WTC11 (cell line): ENCODE measurements around the gene TYROBP. TPM values are rescaled to one million over a fixed set of nuclear protein-coding genes. Genes with fewer than 3 reads are reported as not detected.
A peak's percentile ranks its signal among the peaks of the same experiment; 100 is the strongest.

Source experiments
- ATAC-seq: fragments of 200-7000 bp; cut with Tn5 transposase; 2 replicates; pipeline ENCODE4 v1.10.0; 2021; ENCODE audit warnings: mild to moderate bottlenecking, moderate library complexity
- CTCF ChIA-PET: fragments of 300-600 bp; sonication (Branson Sonifier 250); formaldehyde crosslinking; loops from one replicate; lab custom pipeline; 2021; ENCODE audit warnings: antibody characterized with exemption; lab: Charles Lee
- POLR2A ChIA-PET: fragments of 350-600 bp; sonication (Branson Sonifier 250); formaldehyde crosslinking; loops from one replicate; lab custom pipeline; 2021; ENCODE audit warnings: antibody characterized with exemption; lab: Charles Lee
- DNase-seq: peaks from one replicate; pipeline ENCODE4 v3.0.0; 2021; ENCODE audit warnings: low spot score
- H3K27ac Mint-ChIP-seq: 2 replicates; pipeline ENCODE4 v1.8.0; 2021; ENCODE audit warnings: mixed read lengths
- H3K27me3 Mint-ChIP-seq: 2 replicates; pipeline ENCODE4 v1.8.0; 2021; ENCODE audit warnings: low read depth, mild to moderate bottlenecking, moderate library complexity, mixed read lengths
- H3K36me3 Mint-ChIP-seq: 2 replicates; pipeline ENCODE4 v1.8.0; 2021; ENCODE audit warnings: mixed read lengths
- H3K4me1 Mint-ChIP-seq: 2 replicates; pipeline ENCODE4 v1.8.0; 2022; ENCODE audit warnings: mixed read lengths
- H3K4me3 Mint-ChIP-seq: 2 replicates; pipeline ENCODE4 v1.8.0; 2021; ENCODE audit warnings: mild to moderate bottlenecking, moderate library complexity, mixed read lengths
- H3K9me3 Mint-ChIP-seq: 2 replicates; pipeline ENCODE4 v1.8.0; 2021; ENCODE audit warnings: mixed read lengths
- ETV6 ChIP-seq: sonication (generic); formaldehyde crosslinking; IDR thresholded peaks from 2 replicates; pipeline ENCODE4 v1.8.1; 2022; ENCODE audit warnings: mild to moderate bottlenecking, missing genetic modification reagents
- FOXK1 ChIP-seq: sonication (generic); formaldehyde crosslinking; IDR thresholded peaks from 2 replicates; pipeline ENCODE4 v1.8.0; 2022; ENCODE audit warnings: mild to moderate bottlenecking, moderate library complexity, missing genetic modification reagents
- GTF2I ChIP-seq: fragments of 250-450 bp; sonication (Bioruptor Pico); conservative IDR thresholded peaks from 2 replicates; pipeline ENCODE4 v1.4.0; 2021; ENCODE audit warnings: mild to moderate bottlenecking
- JUN ChIP-seq: sonication (generic); formaldehyde crosslinking; IDR thresholded peaks from 2 replicates; pipeline ENCODE4 v1.8.0; 2023; ENCODE audit warnings: mild to moderate bottlenecking, missing genetic modification reagents
- KAT7 ChIP-seq: sonication (generic); formaldehyde crosslinking; IDR thresholded peaks from 2 replicates; pipeline ENCODE4 v1.8.1; 2023; ENCODE audit warnings: missing genetic modification reagents, mild to moderate bottlenecking, borderline replicate concordance
- NR1H2 ChIP-seq: sonication (generic); formaldehyde crosslinking; IDR thresholded peaks from 2 replicates; pipeline ENCODE4 v1.9.0; 2021; ENCODE audit warnings: mild to moderate bottlenecking, moderate library complexity, missing genetic modification reagents
- SMAD4 ChIP-seq: sonication (generic); formaldehyde crosslinking; IDR thresholded peaks from 2 replicates; pipeline ENCODE4 v1.8.0; 2022; ENCODE audit warnings: mild to moderate bottlenecking, missing genetic modification reagents
- SP1 ChIP-seq: sonication (generic); formaldehyde crosslinking; conservative IDR thresholded peaks from 2 replicates; pipeline ENCODE4 v1.8.1; 2022; ENCODE audit warnings: missing genetic modification reagents
- TEAD1 ChIP-seq: sonication (generic); formaldehyde crosslinking; IDR thresholded peaks from 2 replicates; pipeline ENCODE4 v1.8.0; 2022; ENCODE audit warnings: mild to moderate bottlenecking, missing genetic modification reagents
- total RNA-seq: library from RNA; stranded (reverse); gene quantifications from 3 replicates; pipeline ENCODE4 v1.2.3, GENCODE V29; 2021
- TF ChIP-seq, protein P1 (sequence below): sonication (generic); formaldehyde crosslinking; IDR thresholded peaks from 2 replicates; pipeline ENCODE4 v1.8.1; 2022; ENCODE audit warnings: missing genetic modification reagents, borderline replicate concordance
- TF ChIP-seq, protein P2 (sequence below): sonication (generic); formaldehyde crosslinking; IDR thresholded peaks from 2 replicates; pipeline ENCODE4 v1.8.0; 2022; ENCODE audit warnings: mild to moderate bottlenecking, missing genetic modification reagents
- TF ChIP-seq, protein P3 (sequence below): sonication (generic); formaldehyde crosslinking; IDR thresholded peaks from 2 replicates; pipeline ENCODE4 v1.8.1; 2022; ENCODE audit warnings: mild to moderate bottlenecking, moderate library complexity, missing genetic modification reagents
- TF ChIP-seq, protein P4 (sequence below): sonication (generic); formaldehyde crosslinking; IDR thresholded peaks from 2 replicates; pipeline ENCODE4 v1.8.1; 2023; ENCODE audit warnings: mild to moderate bottlenecking, moderate library complexity, missing genetic modification reagents
- TF ChIP-seq, protein P5 (sequence below): sonication (generic); formaldehyde crosslinking; IDR thresholded peaks from 2 replicates; pipeline ENCODE4 v1.8.1; 2023; ENCODE audit warnings: mild to moderate bottlenecking, missing genetic modification reagents, moderate library complexity
- TF ChIP-seq, protein P6 (sequence below): sonication (generic); formaldehyde crosslinking; IDR thresholded peaks from 2 replicates; pipeline ENCODE4 v1.8.0; 2023; ENCODE audit warnings: missing genetic modification reagents, mild to moderate bottlenecking, borderline replicate concordance
- TF ChIP-seq, protein P7 (sequence below): sonication (generic); formaldehyde crosslinking; IDR thresholded peaks from 2 replicates; pipeline ENCODE4 v1.8.0; 2023; ENCODE audit warnings: mild to moderate bottlenecking, missing genetic modification reagents

TYROBP gene
- total RNA-seq, 1 experiment from 2014 or later, result 0.46 TPM

DNA sequence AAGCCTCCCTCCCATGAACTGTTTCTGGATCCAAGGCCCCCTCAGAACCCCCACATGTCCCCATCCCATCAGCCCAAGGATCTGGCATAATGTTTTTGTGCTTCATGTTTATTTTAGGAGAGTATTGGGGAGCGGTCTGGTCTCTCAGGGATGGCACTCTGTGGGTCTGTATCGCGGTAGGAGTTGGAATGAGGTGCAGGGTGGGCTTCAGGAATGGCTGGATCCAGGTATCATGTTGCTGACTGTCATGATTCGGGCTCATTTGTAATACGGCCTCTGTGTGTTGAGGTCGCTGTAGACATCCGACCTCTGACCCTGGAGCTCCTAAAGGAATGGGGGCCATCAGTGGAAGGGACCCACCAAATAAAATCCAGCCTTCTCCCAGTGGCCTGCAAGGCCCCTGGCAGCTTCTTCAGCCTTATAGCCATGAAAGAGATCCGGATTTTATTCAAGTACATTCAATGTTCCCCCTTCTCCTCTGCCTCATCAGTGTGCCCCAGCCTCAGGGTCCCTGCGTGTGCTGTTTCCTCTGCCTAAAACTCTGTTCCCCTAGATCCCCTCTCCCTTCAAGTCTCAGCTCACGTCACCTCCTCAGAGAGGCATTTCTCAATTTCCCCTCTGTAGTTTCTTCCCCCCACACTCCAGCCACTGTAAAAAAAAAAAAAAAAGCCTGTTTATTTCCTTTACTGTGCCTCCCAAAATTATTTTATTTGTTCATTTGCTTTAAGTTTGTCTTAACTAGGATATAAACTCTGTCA, 3.6 kb downstream of the TYROBP start:
- no peak for ATAC-seq
- Mint-ChIP-seq H3K27me3 (peaks cover 18% of the 10 kb centered on the region), H3K27ac (no peak overlapping the region), H3K9me3 (no peaks in the 10 kb centered on the region), H3K4me3 (no peak overlapping the region)
- ChIA-PET CTCF (interaction anchor here (1.0 to 1.2 kb wide), 2 partner anchors 27 to 89 kb away, joined by 4 read pairs; no protein-coding TSS in a partner anchor), POLR2A (interaction anchor here (0.7 kb wide), 1 partner anchor 109 kb away, joined by 3 read pairs; no protein-coding TSS in a partner anchor)
- no peak for DNase-seq
- TF ChIP-seq GTF2I (CRISPR knock-in tag) (peak; percentile 55; the same call in 1 of the 2 replicates), KAT7 (CRISPR knock-in tag) (no peak)
- TF ChIP-seq, all 79 proteins: peak for 1
- H3K36me3 Mint-ChIP-seq, result no peaks in the 10 kb centered on the region
- peaks cover 33% of the 10 kb centered on the region for H3K4me1 Mint-ChIP-seq

DNA sequence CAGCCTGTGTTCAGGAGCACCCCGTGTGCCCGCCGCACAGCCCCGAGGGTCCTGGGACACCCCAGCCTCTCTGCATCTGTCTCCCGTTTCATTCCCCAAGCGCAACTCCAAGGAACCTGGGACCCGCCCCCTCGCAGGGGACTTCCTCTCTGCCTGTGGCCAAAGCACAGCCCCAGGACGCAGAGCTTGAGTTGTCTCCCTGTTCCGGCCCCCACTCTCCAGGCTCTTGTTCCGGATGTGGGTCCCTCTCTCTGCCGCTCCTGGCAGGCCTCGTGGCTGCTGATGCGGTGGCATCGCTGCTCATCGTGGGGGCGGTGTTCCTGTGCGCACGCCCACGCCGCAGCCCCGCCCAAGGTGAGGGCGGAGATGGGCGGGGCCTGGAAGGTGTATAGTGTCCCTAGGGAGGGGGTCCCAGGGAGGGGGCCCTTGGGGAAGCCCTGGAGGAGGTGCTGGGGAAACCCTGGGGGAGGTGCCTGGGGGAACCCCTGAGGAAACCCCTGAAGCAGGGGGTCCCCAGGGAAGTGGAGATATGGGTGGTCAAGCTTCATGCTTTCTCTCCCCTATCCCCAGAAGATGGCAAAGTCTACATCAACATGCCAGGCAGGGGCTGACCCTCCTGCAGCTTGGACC, 4.4 kb downstream of the TYROBP start:
- Mint-ChIP-seq H3K4me1 (peaks cover 26% of the 10 kb centered on the region), H3K27me3 (peaks cover 18% of the 10 kb centered on the region), H3K4me3 (peak overlapping the region; percentile 88), H3K27ac (peak overlapping the region; percentile 93), H3K36me3 (no peaks in the 10 kb centered on the region), H3K9me3 (no peaks in the 10 kb centered on the region)
- DNase-seq (peak; percentile 79), ATAC-seq (peak; percentile 69)
- CTCF ChIA-PET, result interaction anchor here (0.7 to 1.2 kb wide), 4 partner anchors 22 to 148 kb away, joined by 3 to 4 read pairs (median 4); no protein-coding TSS in a partner anchor
- POLR2A ChIA-PET, result interaction anchor here (0.5 kb wide), 1 partner anchor 306 kb away, joined by 3 read pairs; no protein-coding TSS in a partner anchor
- peak; percentile 90 for TF ChIP-seq SP1 (CRISPR knock-in tag)
- no peak for TF ChIP-seq NR1H2 (CRISPR knock-in tag)
- TF ChIP-seq, protein P1, sequence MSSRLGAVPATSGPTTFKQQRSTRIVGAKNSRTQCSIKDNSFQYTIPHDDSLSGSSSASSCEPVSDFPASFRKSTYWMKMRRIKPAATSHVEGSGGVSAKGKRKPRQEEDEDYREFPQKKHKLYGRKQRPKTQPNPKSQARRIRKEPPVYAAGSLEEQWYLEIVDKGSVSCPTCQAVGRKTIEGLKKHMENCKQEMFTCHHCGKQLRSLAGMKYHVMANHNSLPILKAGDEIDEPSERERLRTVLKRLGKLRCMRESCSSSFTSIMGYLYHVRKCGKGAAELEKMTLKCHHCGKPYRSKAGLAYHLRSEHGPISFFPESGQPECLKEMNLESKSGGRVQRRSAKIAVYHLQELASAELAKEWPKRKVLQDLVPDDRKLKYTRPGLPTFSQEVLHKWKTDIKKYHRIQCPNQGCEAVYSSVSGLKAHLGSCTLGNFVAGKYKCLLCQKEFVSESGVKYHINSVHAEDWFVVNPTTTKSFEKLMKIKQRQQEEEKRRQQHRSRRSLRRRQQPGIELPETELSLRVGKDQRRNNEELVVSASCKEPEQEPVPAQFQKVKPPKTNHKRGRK (CRISPR knock-in tag), result no peak
- TF ChIP-seq, protein P2, sequence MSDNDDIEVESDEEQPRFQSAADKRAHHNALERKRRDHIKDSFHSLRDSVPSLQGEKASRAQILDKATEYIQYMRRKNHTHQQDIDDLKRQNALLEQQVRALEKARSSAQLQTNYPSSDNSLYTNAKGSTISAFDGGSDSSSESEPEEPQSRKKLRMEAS (CRISPR knock-in tag), result peak; percentile 89
- TF ChIP-seq, protein P3, sequence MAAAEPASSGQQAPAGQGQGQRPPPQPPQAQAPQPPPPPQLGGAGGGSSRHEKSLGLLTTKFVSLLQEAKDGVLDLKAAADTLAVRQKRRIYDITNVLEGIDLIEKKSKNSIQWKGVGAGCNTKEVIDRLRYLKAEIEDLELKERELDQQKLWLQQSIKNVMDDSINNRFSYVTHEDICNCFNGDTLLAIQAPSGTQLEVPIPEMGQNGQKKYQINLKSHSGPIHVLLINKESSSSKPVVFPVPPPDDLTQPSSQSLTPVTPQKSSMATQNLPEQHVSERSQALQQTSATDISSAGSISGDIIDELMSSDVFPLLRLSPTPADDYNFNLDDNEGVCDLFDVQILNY (CRISPR knock-in tag), result 0 out of 2 replicates have a peak, but pooled peaks have one; percentile 36
- 0 out of 2 replicates have a peak, but pooled peaks have one; percentile 37 for TF ChIP-seq FOXK1 (CRISPR knock-in tag)
- TF ChIP-seq, protein P4, sequence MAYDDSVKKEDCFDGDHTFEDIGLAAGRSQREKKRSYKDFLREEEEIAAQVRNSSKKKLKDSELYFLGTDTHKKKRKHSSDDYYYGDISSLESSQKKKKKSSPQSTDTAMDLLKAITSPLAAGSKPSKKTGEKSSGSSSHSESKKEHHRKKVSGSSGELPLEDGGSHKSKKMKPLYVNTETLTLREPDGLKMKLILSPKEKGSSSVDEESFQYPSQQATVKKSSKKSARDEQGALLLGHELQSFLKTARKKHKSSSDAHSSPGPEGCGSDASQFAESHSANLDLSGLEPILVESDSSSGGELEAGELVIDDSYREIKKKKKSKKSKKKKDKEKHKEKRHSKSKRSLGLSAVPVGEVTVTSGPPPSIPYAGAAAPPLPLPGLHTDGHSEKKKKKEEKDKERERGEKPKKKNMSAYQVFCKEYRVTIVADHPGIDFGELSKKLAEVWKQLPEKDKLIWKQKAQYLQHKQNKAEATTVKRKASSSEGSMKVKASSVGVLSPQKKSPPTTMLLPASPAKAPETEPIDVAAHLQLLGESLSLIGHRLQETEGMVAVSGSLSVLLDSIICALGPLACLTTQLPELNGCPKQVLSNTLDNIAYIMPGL (CRISPR knock-in tag), result 0 out of 2 replicates have a peak, but pooled peaks have one; percentile 29
- no peak for TF ChIP-seq SMAD4 (CRISPR knock-in tag)
- peak; percentile 64 for TF ChIP-seq ETV6 (CRISPR knock-in tag)
- TF ChIP-seq JUN (CRISPR knock-in tag), result no peak
- TF ChIP-seq TEAD1 (CRISPR knock-in tag), result peak; percentile 37; the same call in 1 of the 2 replicates
- TF ChIP-seq, protein P5, sequence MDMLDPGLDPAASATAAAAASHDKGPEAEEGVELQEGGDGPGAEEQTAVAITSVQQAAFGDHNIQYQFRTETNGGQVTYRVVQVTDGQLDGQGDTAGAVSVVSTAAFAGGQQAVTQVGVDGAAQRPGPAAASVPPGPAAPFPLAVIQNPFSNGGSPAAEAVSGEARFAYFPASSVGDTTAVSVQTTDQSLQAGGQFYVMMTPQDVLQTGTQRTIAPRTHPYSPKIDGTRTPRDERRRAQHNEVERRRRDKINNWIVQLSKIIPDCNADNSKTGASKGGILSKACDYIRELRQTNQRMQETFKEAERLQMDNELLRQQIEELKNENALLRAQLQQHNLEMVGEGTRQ (CRISPR knock-in tag), result 0 out of 2 replicates have a peak, but pooled peaks have one; percentile 38
- TF ChIP-seq, protein P6, sequence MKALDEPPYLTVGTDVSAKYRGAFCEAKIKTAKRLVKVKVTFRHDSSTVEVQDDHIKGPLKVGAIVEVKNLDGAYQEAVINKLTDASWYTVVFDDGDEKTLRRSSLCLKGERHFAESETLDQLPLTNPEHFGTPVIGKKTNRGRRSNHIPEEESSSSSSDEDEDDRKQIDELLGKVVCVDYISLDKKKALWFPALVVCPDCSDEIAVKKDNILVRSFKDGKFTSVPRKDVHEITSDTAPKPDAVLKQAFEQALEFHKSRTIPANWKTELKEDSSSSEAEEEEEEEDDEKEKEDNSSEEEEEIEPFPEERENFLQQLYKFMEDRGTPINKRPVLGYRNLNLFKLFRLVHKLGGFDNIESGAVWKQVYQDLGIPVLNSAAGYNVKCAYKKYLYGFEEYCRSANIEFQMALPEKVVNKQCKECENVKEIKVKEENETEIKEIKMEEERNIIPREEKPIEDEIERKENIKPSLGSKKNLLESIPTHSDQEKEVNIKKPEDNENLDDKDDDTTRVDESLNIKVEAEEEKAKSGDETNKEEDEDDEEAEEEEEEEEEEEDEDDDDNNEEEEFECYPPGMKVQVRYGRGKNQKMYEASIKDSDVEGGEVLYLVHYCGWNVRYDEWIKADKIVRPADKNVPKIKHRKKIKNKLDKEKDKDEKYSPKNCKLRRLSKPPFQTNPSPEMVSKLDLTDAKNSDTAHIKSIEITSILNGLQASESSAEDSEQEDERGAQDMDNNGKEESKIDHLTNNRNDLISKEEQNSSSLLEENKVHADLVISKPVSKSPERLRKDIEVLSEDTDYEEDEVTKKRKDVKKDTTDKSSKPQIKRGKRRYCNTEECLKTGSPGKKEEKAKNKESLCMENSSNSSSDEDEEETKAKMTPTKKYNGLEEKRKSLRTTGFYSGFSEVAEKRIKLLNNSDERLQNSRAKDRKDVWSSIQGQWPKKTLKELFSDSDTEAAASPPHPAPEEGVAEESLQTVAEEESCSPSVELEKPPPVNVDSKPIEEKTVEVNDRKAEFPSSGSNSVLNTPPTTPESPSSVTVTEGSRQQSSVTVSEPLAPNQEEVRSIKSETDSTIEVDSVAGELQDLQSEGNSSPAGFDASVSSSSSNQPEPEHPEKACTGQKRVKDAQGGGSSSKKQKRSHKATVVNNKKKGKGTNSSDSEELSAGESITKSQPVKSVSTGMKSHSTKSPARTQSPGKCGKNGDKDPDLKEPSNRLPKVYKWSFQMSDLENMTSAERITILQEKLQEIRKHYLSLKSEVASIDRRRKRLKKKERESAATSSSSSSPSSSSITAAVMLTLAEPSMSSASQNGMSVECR (CRISPR knock-in tag), result 0 out of 2 replicates have a peak, but pooled peaks have one; percentile 46
- TF ChIP-seq, protein P7, sequence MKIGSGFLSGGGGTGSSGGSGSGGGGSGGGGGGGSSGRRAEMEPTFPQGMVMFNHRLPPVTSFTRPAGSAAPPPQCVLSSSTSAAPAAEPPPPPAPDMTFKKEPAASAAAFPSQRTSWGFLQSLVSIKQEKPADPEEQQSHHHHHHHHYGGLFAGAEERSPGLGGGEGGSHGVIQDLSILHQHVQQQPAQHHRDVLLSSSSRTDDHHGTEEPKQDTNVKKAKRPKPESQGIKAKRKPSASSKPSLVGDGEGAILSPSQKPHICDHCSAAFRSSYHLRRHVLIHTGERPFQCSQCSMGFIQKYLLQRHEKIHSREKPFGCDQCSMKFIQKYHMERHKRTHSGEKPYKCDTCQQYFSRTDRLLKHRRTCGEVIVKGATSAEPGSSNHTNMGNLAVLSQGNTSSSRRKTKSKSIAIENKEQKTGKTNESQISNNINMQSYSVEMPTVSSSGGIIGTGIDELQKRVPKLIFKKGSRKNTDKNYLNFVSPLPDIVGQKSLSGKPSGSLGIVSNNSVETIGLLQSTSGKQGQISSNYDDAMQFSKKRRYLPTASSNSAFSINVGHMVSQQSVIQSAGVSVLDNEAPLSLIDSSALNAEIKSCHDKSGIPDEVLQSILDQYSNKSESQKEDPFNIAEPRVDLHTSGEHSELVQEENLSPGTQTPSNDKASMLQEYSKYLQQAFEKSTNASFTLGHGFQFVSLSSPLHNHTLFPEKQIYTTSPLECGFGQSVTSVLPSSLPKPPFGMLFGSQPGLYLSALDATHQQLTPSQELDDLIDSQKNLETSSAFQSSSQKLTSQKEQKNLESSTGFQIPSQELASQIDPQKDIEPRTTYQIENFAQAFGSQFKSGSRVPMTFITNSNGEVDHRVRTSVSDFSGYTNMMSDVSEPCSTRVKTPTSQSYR (CRISPR knock-in tag), result no peak
